Bone marrow (tissue), 2 donors: Measurements from ENCODE around the gene CDH4.

Source experiments
- DNase-seq, 2 donors: peaks; one replicate each; lab custom pipeline; 2025; lab: John Stamatoyannopoulos, UW

Gene CDH4

DNA sequence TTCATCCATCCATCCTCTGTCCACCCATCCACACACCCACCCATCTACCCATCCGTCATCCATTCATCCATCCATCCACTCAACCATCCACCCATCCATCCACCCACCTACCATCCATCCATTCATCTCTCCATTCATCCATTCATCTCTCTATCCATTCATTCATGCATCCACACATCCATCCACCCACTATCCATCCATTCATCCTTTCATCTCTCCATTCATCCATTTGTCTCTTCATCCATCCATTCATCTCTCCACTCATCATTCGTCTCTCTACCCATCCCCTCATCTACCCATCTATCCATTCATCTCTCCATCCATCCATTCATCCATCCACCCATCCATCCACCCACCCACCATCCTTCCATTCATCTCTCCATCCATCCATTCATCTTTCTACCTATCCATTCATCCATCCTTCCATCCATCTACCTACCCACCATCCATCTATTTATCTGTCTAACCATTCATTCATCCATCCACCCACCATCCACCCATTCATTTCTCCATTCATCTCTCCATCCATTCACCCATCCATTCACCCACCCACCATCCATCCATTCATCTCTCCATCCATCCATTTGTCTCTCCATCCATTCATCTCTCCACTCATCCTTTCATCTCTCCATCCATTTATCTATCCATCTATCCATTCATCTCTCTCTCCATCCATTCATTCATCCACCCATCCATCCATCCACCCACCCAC is 538.2 kb downstream of the CDH4 start:
- DNase-seq, result no peak

DNA sequence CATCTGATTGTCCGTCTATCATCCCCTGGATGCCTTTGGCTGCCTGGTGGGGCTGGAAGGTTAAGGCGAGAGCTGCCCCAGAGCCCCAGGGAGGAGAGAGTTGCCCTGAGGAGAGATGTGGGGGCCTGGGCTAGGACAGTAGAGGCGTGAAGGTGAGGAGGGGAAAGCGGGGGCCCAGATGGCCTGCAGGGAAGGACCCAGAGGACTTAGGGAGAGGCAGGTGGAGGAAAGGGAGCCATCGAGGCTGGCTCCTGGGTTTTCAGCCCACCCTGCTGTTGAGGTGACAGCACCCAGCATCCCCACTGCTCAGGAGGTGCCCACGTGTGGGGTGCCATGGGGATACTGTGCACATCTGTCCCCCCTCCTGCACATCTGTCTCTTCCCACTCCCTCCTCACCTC is 539.9 kb downstream of the CDH4 start:
- DNase-seq, result no peak

DNA sequence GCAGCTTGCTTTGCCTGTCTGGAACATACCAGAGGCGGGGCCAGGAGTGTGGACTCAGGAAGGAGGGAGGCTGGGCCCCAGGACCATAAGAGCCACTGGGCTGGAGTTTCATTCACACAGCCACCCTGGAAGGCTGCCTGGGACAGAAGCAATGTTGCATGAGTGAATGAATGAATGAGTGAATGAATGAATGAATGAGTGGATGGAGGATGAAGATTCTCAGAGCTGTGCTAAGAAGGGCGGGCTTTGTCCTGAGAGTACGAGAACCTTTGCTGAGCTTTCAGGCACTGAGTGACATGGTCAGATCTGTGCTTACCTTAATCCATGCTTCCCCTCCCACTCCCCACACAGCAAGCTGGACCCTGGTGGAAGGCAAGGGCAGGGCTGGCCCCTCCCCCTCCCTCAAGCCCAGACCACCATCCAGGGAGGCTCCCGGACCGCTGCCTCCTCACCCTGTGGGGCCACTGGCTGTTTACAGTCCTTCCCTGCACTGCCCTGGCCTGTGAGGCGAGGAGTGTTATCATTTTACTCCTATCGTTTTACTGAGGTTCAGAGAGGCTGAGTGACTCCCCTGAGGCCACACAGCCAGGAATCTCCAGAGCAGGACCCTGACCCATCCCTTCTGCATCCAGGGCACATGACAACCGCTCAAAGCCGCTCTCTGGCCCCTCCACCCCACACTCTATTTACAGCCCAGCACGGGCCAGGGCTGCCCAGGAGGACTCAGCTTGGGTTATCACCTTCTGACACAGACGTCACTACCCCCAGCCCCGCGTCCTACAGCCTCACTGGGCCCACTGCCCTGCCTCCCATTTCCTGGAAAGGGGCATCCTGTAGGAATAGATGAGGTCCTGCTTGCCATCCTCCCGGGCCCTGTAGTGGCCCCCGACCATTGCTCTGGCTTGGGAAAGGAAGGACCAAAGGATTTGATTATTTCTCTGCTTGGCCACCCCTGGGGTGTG is 543.9 kb downstream of the CDH4 start:
- no peak for DNase-seq

DNA sequence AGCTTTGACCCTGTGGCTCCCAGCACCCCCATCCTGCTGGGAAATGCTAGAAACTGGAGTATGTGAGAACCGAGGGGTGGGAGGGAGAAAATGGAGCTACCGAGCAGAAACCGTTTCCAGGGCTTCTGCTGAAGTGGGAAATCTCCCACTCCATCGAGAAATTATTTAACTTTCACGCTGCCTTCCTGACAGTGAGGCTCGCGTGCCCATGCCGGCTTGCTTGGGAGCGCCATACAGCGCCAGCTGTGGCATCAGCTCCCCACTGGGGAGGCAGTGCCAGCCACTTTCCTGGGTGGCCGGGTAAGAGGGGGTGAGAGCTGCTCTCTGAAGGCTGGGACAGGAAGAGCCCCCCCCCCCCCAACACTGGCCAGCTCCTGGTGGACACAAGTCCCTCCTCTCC is 544.7 kb downstream of the CDH4 start:
- no peak for DNase-seq

DNA sequence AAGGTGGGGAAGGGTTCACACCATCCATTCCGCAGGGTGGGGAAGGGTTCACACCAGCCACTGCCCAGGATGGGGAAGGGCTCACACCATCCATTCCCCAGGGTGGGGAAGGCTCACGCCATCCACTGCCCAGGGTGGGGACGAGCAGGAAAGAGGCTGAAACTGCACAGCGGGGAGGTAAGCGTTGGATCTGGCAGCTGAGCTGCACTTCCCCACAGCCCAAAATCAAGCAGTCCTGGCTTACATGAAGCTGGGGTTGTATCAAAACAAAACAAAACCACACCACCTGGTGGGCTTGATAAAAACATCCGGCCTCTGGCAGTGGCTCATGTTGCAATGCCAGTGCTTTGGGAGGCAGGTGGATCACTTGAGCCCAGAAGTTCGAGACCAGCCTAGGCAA is 545.1 kb downstream of the CDH4 start:
- DNase-seq, result no peak

DNA sequence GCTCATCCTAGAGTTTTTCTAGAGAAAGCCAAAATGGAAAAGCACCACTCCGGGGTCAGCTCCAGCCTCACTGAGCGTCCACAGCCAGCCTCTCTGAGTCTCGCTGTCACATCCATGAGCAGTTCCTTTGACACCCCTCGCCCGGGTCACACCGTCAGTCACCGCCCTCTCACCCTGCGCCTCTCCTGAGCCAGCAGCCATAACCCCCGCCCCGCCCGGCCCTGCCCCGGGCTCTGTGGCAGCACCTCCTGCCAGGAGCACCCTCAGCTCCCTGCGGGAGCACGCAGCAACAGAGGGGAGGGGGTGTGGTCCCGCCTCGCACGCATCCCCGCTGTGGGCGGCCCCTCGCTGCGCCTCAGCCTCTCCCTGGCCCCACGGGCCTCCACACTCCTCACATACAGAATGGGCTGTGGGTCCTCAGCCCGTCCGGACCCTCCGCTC is 545.9 kb downstream of the CDH4 start:
- no peak for DNase-seq

DNA sequence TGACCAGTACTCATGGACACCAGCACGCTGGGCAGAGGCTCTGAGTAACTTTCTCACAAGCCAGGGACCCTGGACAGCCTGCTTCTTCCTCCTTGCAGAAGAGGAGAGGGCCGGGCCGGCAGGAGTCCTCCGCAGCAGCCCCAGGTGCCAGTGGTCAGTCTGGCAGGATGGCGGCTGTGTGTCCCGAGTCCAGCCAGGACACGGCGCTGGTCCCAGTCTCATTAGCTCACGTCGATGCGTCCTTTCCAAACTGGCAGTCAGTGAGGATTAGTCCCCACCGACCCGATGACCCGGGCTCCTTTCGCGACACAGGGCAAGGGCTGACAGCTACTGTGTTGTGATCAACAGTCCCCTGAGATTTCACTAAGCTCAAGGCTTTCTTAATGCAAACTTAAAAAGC is 546.6 kb downstream of the CDH4 start:
- DNase-seq, result no peak

DNA sequence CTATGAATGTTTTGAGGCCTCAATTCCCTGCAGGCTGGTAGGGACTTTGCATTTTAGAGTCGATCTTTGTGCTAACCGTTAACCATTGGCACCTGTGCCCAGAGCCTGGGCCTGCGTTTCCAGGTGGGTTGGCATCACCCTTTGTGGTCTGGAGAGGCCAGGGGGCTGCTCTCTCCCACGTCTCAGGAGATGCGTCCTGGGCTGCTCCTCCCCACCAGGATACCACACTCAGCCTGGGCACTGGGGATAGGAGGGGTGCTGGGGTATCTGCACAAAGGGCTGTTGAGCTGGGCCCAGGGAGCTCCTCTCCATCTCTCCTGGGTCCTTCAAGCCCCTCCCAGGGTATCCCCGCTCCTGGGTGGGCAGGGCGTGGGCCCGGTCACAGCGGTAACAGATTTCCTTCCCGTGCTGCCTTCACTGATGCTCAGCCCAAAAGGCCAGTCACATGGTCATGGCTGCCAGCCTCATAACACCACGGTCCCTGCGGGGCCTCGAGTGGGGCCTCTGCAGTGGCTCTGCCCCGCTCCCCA is 547.4 kb downstream of the CDH4 start:
- DNase-seq, result no peak

DNA sequence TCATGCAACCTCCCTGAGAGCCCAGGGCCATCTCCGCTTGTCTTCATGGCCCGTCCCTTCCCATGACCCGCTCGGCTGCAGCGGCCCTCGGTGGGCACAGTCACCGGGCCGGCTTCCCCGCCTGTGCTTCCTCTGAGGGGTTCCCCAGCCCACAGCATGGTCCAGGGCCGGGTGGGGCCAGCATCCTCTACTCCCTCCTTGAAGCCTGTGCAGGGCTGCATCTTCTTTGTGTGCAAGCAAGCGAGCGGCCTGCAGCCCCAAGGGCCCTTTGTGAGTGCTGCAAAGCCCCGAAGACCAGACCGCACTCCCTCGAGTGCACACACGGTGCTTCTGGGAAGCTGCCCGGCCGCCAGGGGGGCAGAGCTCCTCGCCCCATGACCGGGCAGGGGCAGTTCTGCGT is 547.9 kb downstream of the CDH4 start:
- no peak for DNase-seq

DNA sequence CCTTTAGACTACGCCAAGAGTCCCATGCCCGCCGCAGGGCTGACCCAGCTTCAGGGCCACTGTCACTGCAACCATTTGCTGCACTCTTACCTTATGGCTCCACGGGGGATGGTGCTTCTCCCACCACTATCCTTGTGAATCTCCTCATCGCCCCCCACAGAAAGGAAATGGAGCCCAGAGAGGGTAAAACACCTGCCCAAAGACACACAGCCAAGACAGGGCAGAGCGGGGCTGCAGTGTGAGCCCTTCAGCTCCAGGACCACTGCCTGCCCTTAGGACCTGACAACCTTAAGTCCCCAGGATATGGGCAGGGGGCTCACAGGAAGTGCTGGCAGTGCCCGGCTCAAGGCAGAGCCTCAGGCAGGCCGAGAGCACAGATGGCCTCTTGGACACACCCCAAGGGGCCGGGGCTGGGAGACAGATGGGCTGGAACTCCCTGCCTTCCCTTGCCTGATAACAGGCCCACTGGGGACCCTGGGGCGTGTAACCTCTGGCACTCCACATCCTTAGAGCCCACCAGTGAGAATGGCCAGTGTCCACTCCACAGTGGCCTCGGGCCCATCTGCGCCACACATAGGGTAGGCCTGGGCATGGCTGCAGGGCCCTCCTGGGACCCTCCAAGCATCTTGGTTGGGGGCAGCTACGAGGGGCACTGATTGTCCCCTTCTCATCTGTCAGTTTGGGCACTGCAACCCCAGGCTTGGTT is 548.5 kb downstream of the CDH4 start:
- no peak for DNase-seq

DNA sequence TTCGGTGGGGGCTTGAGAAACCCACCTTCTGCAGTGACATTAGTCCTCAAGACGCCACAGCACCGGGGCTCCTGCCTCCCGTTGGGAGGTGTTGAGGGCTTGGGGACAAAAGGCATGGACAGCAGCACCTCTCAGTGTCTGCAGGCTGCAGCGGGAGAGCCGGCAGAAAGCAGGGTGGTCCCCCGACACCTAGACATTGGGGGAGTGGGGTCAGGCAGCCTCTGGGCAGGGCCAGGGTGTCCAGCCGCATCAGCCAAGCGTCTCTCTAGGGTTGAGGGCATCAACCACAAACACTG is 549.0 kb downstream of the CDH4 start:
- DNase-seq, result no peak

DNA sequence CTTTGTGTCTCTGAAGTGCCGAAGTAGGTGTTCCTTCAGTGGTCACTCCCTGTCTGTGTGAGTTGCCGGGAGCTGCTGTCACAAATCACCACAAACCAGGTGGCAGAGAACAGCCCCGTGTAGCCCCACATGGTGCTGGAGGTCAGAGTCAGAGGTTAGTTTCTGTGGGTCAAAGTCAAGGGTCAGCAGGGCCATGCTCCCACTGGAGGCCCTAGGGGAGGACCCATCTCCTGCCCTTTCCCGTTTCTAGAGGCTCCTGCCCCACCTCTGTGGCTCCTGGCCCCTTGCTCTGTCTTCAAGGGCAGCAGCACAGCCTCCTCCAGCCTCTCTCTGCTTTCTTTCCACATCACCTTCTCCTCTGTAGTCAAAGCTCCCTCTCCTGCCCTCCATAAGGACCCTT is 549.4 kb downstream of the CDH4 start:
- DNase-seq, result no peak

DNA sequence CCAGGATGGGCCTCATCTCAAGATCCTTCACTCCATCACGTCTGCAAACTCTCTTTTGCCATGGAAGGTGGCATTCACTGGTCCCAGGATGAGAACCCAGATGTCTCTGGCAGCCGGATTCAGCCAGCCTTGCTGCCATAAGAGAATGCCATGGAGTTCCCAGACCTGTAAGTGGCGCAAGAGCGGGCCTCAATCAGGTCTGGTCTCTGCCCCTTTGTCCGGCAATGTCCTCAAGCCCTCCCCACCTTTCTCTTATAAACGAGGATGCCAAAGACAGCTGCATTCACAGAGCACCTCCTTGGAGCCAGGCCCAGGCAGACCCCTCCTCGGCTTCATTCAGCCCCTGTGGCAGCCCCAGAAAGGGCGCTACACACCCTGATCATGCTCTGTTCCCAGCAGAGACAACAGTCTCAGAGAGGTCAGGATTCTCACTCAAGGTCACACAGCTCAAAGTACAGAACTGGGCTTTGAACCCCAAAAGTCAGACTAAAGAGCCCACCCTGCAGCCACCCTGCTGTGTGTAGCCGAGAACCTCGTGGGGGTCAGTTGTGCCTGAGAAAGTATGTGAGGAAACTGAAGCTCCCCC is 549.9 kb downstream of the CDH4 start:
- DNase-seq, result no peak

DNA sequence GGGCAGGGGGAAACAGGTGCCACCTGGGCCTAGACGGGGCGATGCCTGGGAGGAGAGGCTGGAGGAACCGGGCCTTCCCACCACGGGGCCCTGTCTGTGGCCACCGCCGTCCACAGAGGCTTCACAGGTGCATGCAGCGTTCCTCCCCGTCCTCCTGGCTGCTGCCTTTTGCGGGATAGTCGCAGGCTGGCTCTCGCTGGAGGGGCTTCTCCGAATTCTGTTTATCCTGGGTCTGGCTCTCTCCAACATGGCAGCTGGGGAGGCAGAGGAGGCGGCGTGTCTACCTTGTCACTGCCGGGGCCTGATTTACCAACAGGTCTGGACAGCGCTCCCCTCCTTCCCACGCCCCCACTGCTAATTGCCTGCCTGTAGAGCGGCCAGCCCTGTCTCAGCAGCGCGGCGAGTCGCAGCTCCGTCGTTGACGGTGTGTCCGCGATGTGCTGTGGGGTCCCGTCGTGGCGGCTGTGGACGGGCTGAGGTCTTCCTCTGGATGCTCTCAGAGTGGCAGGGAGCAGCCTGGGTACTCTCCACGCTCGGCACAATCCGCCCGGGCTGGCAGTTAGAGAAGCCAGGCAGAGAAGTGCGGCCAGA is 550.8 kb downstream of the CDH4 start:
- no peak for DNase-seq

DNA sequence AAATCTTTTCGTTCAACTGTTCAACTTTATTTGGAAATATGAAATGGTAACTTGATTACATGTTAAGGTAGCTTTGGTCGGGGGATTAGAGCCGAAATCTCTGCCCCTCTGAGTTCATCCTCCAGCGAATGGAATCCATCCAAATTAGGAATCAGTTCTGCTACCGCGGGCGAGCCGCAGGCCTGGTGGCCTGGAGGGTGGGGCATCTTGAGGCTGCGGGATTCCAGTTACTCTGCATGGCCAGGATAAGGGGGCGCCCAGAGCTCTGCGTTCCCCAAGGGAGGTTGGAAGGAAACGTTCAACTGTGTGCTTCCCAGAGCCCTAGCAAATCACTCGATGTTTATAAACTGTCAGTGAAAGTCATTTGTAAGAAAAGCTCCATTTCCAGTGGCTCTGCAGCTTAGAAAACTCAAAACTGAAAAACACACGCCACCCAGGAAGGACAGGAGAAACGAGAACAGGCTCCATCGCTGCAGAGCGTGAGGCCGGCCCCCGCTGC is 551.4 kb downstream of the CDH4 start:
- no peak for DNase-seq

DNA sequence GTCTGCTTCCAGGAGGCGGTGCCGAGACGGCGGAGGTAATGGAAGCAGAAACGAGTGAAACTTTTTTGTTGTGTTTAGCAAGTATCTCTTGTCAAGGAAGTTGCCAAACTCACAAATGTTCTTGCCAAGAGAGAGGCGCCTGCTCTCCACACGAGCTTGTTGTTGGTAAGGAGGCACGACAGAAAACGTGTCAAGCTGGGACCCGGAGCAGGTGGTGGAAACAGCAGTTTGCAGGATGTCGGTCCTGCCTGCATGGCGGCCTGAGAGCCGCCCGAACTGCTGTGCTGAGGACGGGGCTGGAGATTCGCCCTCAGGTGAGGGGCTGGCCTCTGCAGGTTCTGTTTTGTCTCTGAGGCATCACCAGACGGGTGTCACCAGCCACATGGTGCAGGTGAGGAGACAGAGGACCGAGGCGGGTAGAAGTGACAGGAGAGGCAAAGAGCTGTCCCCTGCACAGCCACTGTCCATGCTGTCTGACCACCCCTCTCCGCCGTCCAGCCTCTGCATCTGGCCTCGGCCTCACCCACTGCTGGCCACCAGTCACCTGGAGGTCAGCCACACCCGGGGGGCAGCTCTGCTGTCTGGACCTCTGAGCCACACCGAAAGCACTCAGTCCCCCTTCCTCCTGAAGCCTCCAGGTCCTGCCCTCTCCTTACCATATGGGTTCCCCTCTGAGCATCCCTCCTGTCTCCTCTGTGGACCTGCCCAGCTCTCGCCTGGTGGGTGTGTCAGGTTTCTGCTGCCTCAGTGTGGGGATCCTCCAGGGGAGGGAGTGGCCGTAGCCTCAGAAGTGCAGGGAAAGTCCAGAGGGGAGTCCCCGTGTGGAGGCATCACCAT is 552.1 kb downstream of the CDH4 start:
- DNase-seq, result no peak

DNA sequence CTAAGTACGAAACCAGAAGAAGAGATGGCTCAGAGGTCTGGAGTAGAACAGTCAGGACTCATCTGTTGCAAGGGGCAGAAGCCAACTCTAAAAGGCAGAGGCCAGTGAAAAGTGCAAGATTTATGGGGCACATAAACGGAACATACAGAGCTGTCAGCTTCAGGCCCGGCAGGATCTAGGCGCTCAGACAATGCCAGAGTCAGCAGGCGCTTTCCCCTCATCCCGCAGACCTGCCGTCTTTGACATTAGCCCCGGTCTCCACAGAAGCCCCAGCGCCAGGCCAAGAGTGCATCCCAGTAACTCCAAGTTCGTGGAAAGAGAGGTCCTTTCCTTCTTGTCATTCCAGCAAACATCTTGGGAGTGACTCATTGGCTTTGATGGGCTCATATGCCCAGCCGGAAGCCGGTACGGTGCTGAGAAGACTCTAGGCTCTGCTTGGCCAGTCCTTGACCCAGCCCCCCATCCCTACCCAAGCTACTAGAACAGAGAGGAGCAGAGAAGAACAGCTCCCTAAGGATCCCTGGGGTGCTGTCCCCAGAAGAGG is 552.8 kb downstream of the CDH4 start:
- DNase-seq, result no peak

DNA sequence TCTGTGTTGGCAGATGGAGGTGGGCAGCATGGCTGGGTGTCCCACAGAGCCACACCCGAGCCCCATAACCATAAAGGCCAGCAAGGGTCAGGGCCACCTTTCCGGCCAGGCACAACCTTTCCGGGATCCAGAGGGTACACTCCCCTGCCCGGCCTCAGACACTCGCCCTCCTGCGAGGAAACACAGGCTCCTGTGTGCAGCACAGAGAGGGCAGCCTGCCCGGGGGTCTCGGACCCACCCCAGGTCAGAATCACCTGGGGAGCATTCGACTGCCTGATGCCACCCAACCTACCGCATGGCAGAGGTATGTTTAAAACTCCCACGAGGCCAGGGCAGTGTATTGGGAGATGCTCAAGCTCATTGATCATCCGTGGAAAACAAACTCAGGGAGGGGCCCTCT is 553.3 kb downstream of the CDH4 start:
- no peak for DNase-seq

DNA sequence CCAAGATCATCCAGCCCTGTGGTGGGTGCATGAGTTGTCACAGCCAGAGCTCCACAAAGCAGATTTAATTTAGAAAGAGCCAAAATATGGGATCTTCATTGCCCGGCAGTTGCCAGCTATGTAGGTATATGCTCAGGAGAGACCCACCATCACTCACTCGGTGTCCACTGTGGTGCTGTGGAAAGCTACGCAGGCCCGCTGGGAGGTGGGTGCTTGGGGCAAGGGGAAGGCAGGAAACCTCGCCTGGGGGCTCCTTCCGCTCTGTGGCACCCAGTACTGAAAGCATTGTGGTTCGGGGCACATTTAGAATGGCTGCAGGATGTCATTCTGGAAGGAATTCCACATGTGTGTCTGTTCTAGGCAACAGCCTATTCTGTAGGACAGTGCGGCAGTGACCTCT is 553.7 kb downstream of the CDH4 start:
- DNase-seq, result no peak

DNA sequence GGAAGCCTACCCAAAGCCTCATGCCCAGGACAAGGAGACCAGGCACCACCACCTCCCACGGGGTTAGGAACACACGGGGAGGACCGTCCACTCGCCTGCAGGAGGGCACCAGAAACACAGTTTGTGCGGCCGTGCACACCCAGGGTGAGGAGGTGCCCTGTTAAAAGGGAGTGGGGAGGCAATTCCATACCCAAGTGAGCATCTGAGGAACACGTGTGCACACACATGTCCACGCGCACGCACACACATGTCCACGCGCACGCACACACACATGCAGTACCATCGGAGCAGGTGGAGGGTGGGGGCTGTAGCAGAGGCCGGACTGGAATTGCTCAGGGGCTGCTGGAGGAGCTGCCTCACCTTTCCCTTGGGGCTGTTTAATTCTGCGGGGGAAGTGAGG is 554.3 kb downstream of the CDH4 start:
- no peak for DNase-seq

DNA sequence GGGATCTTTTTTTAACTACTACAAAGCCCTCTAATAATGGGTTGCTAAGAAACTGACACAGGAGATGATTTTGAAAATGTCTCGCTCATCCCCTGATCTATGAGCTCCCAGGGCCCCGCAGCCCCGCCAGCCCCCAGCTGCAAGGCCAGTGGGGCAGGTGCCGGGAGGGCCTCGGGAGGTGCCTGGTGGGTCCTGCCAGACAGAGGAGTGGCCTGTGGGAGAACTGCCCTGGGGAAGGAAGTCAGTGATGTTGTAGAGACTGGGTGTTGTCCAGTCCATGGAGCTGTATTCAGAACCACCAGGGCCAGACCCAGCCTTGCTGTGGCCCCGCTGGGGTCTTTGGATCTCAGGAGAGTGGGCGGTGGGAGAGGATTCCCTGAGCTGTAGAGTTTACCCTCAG is 554.9 kb downstream of the CDH4 start:
- no peak for DNase-seq
